HG03025 (cell line): ENCODE results near the gene TGFB1.
"Not testable (repeated sequence)": the region's sequence is repeated elsewhere in the genome, so short reads cannot be mapped to it uniquely, and the experiment has no call there.

ENCODE experiments used
- ATAC-seq: cut with Tn5 transposase; IDR thresholded peaks from one replicate; pipeline ENCODE4 v1.9.1; 2021; ENCODE audit warnings: mild to moderate bottlenecking, moderate library complexity; ENCODE audit not compliant: unreplicated experiment, low FRiP score

Gene TGFB1

DNA sequence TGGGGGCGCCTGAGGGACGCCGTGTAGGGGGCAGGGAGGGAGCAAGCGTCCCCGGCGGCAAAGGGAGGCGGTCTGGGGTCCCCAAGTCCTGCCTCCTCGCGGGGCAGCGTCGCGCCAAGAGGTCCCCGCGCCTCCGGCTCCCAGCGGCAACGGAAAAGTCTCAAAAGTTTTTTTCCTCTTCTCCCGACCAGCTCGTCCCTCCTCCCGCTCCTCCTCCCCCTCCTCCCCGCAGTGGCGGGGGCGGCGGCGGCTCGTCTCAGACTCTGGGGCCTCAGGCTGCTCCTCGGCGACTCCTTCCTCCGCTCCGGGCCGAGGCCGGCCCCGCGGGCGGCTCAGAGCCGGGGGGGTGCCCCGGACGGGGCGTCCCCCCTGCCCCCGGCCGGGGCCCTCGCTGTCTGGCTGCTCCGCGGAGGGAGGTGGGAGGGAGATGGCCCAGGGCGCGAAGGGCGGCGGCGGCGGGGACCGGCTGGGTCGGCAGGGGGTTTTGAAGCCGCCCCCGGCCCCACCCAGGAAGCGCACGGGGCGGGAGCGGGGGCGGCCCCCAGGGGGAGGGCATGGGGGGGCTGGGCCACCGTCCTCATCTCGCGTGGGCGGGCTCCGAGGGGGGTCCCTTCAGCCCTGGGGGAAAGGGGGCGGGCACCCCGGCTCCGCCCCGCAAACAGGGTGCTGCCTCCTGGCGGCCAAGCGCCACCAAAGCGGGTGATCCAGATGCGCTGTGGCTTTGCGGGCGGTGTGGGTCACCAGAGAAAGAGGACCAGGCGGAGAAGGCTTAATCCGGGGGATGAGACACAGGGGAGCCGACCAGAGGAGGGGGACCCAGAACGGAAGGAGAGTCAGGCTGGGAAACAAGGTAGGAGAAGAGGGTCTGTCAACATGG is at the start of gene TGFB1:
TSS of gene TGFB1 (minus strand) at position 457 of the 877 bp plus-strand sequence. CDS start 878 bp downstream, outside the sequence.
- peak; percentile 40 for ATAC-seq

- ATAC-seq, result no peak
These were observed 48.3 kb upstream of the TGFB1 start for GRCh38 chr19:41402010-41402409.

DNA sequence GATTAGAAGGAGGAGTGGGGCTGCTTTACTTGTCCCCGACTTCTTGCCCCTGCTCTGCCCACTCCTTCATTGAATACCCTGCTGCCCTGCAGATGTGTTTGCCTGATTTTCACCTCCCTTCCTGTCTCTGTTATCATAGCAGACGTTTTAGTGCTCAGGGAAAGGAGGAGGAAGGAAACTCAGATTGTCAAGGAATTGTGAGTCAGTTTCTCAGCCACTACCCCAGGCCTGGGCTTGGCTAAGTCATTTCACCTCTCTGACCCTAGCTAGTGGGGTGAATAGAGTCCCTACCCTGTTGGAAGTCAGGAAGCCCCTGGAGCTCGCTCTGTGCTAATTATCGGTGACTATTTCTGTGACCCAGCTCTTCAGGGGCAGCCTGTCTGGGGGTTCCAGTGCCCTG is 47.8 kb upstream of the TGFB1 start:
- no peak for ATAC-seq

DNA sequence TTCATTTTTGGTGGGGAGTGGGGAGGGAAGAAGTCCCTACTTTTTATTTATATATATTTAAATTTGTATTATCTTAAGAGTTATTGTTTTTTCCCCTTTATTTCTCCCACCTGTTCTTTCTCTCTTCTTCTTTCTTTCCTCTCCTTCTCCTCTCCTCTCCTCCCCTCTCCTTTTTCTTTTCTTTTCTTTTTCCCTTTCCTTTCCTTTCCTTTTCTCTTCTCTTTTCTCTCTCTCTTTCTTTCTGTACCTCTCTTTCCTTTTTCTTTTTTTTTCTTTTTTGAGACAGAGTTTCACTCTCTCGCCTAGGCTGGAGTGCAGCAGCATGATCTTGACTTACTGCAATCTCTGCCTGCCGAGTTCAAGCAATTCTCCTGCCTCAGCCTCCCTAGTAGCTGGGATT is 45.8 kb upstream of the TGFB1 start:
- no peak for ATAC-seq

GRCh38 chr19:41399091-41399490 is 45.4 kb upstream of the TGFB1 start:
- no peak for ATAC-seq

DNA sequence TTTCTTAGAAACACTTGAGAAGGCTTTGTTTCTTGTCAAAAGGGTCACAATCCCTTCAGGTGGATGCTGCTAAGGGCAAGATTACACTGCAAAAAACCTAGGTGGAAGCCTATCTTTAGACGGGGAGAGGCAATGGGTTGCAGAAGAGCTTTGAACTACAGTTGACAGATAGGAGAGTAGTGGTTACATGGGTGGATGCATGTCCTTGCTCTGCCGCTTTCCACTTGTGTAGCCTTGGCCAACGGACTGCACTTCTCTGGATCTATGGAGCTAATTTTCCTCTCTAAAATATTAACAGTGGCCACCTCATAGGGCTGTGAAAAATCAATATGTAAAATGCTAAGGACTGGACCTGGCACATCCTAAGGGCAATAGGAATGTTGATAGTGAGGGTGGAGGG is 44.9 kb upstream of the TGFB1 start:
- ATAC-seq, result no peak

- ATAC-seq, result no peak
These were observed 44.3 kb upstream of the TGFB1 start for GRCh38 chr19:41398050-41398418.

- peak; percentile 77 for ATAC-seq
These were observed 43.6 kb upstream of the TGFB1 start, which contains the start of the genes BCKDHA and EXOSC5 for GRCh38 chr19:41397086-41398049. Gene BCKDHA (plus strand): TSS chr19:41397818. CDS start chr19:41397828, 10 bp downstream. Gene EXOSC5 (minus strand): TSS chr19:41397359. CDS start chr19:41397328, 31 bp downstream.

GRCh38 chr19:41395355-41395754 is 41.6 kb upstream of the TGFB1 start:
- ATAC-seq, result no peak

- no peak for ATAC-seq
These were observed 39.1 kb upstream of the TGFB1 start for GRCh38 chr19:41392775-41393174.

DNA sequence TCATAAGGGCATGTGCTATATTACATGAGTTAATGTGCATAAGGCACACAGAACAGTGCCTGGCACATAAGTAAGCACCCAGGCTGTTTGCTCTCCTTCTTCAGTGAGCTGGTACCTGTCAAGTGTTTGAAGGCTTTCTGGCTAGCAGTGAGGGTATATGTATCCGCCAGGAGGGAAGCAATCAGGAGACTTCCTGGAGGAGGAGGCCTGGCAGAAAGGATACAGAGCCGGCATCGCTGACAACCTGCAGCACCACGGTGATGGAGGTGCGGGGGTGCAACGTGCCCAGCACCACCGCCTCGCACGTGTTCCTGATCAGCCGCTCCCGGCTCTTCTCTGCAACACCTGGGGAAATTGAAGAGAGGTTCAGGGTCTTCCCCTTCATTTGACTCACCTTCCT is 37.9 kb upstream of the TGFB1 start:
- no peak for ATAC-seq

GRCh38 chr19:41386442-41386841 is 32.7 kb upstream of the TGFB1 start:
- ATAC-seq, result no peak

DNA sequence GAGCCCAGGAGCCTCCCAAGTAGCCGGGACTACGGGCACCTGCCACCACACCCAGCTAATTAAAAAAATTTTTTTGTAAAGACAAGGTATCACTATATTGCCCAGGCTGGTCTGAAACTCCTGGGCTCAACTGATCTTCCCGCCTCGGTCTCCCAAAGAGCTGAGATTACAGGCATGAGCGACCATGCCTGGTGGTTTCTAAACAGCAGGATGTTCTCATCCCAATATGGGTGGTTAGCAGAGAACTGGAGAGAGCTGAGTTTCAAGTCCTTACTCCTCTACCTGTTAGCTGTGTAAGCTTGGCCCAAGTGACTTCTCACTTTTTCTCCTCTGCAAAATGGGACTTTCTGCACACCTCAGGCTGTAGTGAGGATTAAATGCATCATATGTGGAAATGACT is 30.6 kb upstream of the TGFB1 start:
- ATAC-seq, result no peak

- ATAC-seq, result not testable (repeated sequence)
These were observed 27.8 kb upstream of the TGFB1 start for GRCh38 chr19:41381536-41381935.

DNA sequence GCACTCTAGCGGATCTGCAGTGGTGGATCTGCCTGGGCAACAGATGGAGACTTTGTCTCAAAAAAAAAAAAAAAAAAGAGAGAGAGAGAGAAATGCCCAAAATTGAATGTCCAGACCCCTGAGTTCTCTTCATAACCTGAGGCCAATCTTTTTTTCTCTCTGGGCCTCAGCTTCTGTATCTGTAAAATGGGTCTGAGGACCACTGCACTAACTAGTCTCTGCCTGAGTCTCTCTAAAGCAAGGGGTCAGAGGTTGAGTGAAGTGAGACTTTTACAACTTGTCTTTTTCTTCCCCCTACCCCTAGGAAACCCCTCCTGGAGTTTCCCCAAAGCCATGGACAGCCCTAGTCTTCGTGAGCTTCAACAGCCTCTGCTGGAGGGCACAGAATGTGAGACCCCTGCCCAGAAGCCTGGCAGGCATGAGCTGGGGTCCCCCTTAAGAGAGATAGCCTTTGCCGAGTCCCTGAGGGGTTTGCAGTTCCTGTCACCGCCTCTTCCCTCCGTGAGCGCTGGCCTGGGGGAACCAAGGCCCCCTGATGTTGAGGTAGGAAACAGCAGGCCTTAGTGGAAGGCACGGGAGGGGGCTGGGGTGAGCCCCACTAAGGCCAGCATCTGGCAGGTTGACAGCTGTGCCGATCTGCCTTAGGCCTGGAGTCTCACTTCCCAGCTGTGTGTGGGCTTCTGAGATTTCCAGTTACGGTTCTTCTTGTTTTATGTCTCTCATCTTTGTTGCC is 24.4 kb upstream of the TGFB1 start:
- ATAC-seq, result no peak

- no peak for ATAC-seq
These were observed 23.3 kb upstream of the TGFB1 start for GRCh38 chr19:41376998-41377365.

DNA sequence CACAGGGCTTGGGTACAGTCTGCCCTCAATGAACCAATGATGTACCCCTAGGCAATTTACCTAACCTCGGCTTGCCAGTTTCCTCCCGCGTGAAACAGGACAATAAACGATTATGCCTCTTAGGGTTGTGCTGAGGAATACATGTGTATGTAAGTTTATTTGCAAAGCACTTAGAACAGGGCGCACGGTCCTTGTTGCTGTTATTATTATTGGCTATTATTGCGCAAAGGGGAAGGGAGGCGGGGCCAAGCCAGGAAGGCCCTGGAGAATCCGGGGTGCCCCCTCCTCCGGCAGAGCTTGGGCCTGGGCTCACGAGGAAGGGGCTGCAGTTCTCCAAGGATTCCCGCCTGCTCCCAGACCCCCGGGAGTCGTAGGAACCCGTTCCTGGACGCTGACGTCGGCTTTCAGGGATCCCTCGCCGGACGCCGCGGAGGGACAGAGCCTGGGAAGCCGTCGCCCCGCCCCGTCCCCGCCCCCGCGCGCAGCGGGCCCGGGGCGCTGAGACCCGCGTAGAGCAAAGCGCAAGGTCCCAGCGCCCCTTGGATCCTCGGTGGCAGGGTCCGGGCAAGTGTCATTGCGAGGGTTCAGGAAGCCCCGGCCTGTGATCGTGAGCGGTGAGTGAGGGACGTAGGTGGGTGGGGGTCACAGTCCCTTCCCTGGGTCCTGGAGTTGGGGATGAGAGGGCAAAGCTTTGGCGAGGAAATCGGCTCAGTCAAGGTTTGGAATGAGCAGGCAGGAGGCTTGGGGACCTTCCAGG is 22.7 kb upstream of the TGFB1 start, which contains the start of gene TMEM91:
TSS of gene TMEM91 (plus strand) at position 293 of the 757 bp plus-strand sequence. CDS start 1,777 bp downstream, outside the sequence.
- no peak for ATAC-seq

GRCh38 chr19:41373993-41374392 is 20.3 kb upstream of the TGFB1 start:
- ATAC-seq, result no peak

- no peak for ATAC-seq
These were observed 18.8 kb upstream of the TGFB1 start for GRCh38 chr19:41372501-41372900.

- ATAC-seq, result no peak
These were observed 17.8 kb upstream of the TGFB1 start for GRCh38 chr19:41371541-41371940.
